AML-193 (cell line): ENCODE measurements around the gene DNAH7.

Source experiments
- DNase-seq, 2 experiments: peaks; one replicate each; lab custom pipeline; 2025; lab: John Stamatoyannopoulos, UW

DNAH7 gene

GRCh38 chr2:196077821-196078220 is 9.2 kb upstream of the DNAH7 start:
- no peak for DNase-seq

GRCh38 chr2:196076778-196077568 is 8.3 kb upstream of the DNAH7 start:
- DNase-seq: no peak

GRCh38 chr2:196075196-196075595 is 6.6 kb upstream of the DNAH7 start:
- DNase-seq: no peak

- no peak for DNase-seq
Observed at GRCh38 chr2:196074631-196075030, 6.0 kb upstream of the DNAH7 start.

GRCh38 chr2:196073521-196073920 is 4.9 kb upstream of the DNAH7 start:
- DNase-seq: no peak

- no peak for DNase-seq
Observed at GRCh38 chr2:196067088-196067382, 1.6 kb downstream of the DNAH7 start.

GRCh38 chr2:196066291-196067087 is 2.1 kb downstream of the DNAH7 start:
- peak; percentile 54 to 72 for DNase-seq

- no peak for DNase-seq
Observed at GRCh38 chr2:196063773-196064172, 4.9 kb downstream of the DNAH7 start.

GRCh38 chr2:196059491-196059960 is 9.1 kb downstream of the DNAH7 start:
- DNase-seq: no peak

GRCh38 chr2:196054631-196055030 is 14.0 kb downstream of the DNAH7 start:
- no peak for DNase-seq

- no peak for DNase-seq
Observed at GRCh38 chr2:196046123-196046917, 22.3 kb downstream of the DNAH7 start.

GRCh38 chr2:196041786-196042185 is 26.9 kb downstream of the DNAH7 start:
- no peak for DNase-seq

GRCh38 chr2:196040218-196040617 is 28.4 kb downstream of the DNAH7 start:
- DNase-seq: no peak

GRCh38 chr2:196036442-196036841 is 32.2 kb downstream of the DNAH7 start:
- no peak for DNase-seq

- DNase-seq: no peak
Observed at GRCh38 chr2:196018037-196018436, 50.6 kb downstream of the DNAH7 start.

GRCh38 chr2:196012314-196012713 is 56.3 kb downstream of the DNAH7 start:
- DNase-seq: no peak

- DNase-seq: no peak
Observed at GRCh38 chr2:196000551-196000950, 68.1 kb downstream of the DNAH7 start.

- DNase-seq: no peak
Observed at GRCh38 chr2:195998070-195998469, 70.6 kb downstream of the DNAH7 start.

- no peak for DNase-seq
Observed at GRCh38 chr2:195995499-195995898, 73.1 kb downstream of the DNAH7 start.

GRCh38 chr2:195993623-195994022 is 75.0 kb downstream of the DNAH7 start:
- DNase-seq: no peak

- DNase-seq: no peak
Observed at GRCh38 chr2:195985741-195986140, 82.9 kb downstream of the DNAH7 start.

GRCh38 chr2:195984923-195985726 is 83.5 kb downstream of the DNAH7 start:
- DNase-seq: no peak
